Effector CD4-positive, alpha-beta T cell (primary cell): ENCODE data around the gene MZF1.
"Not testable (repeated sequence)": the region's sequence is repeated elsewhere in the genome, so short reads cannot be mapped to it uniquely, and the experiment has no call there.

Source experiments
- DNase-seq: peaks from one replicate; pipeline ENCODE4 v3.0.0-alpha.2; 2020

The MZF1 gene

DNA sequence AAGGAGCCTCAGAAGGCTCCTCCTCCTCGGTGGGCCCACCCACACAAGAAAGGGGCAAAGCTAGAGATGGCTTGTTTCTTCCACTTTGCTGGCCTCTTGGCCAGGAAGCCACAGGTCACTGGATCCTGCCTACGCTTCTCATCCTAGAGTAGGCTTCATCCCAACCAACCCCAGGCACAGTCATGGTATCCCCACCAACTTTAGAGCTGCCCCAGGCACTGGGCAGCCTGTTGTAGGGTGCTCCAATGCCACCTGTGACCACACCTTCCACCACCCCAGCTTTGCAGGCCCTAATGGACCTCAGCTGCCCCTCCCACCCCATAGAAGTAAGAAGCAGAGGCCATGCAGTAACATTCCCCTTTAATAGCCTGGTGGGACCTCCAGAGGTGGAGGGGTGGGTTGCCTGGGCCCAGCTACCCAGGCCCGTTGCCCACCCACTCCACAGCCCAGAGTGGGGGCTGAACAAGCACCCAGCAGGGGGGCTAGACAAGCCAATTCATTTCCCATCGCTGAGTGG, 17.7 kb downstream of the MZF1 start:
- no peak for DNase-seq

DNA sequence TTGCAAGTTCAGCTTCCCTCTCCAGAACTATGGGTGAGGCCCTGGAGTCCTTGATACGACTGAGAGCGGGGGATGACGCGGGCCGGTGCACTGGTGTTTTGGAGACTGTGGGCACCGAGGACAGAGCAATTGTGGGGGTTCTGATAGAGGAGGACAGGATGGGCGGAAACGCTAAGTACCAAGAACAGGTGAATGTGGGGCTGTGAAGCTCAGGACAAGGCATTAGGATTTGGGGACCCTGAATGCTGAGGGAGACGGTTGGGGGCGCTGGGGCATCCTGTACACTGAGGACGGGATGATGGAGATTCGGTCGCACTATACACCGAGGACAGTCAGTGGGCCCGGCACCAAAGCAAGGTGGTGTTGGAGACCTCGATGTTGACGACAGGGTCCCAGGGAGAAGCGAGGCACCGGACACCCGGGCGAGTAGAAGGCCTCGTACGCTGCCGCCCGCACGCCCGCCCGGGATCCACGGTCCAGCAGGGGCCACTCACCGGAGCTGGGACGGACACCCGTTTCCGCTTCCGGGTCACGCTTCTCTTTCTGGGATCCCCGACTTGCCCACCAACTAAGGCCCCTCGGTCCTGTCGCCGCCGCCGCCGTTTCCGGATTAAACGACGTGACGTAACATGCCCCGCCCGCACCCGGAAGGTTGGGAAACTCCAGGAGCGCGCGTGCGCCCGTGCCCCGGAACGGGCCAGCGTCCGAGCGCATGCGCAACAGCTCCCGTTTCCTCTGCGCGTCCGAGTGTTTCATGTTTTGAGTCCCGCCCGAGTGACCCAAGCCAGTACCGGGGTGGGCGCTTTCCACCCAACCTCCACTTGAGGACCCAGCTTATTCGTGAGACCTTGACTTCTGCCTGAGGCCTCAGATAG, 18.4 kb downstream of the MZF1 start, which contains the start of gene CHMP2A:
Gene CHMP2A, minus strand, starts transcription at position 612 of the 875 bp plus-strand sequence. CDS start 893 bp downstream, outside the sequence.
- peak; percentile 97 for DNase-seq

- DNase-seq, result no peak
Observed at GRCh38 chr19:58553799-58554493, 19.2 kb downstream of the MZF1 start.

GRCh38 chr19:58552655-58553054, 20.5 kb downstream of the MZF1 start:
- DNase-seq, result no peak

- no peak for DNase-seq
Observed at GRCh38 chr19:58551577-58552471, 21.3 kb downstream of the MZF1 start.

- no peak for DNase-seq
Observed at GRCh38 chr19:58551123-58551497, 22.0 kb downstream of the MZF1 start.

GRCh38 chr19:58550362-58551122, 22.6 kb downstream of the MZF1 start:
- no peak for DNase-seq

DNA sequence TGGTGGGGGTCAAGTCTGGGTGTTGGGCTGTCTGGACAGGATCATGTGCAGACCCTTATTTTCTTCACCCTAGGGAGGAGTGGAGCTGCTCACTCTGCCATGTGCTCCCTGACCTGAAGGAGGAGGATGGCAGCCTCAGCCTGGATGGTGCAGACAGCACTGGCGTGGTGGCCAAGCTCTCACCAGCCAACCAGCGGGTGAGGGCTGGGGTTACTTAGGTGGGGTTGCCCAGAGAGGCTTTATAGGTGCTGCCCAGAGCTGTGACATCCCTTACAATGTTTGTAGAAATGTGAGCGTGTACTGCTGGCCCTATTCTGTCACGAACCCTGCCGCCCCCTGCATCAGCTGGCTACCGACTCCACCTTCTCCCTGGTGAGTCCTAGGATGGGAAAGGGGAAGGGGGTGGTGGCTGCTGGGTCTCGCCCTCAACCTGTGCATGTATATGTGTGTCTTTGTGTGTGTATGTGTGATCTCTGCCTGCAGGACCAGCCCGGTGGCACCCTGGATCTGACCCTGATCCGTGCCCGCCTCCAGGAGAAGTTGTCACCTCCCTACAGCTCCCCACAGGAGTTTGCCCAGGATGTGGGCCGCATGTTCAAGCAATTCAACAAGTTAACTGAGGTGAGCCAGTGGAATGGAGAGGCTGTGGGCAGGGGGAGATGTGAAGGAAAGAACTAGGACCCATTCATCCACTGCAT, 23.3 kb downstream of the MZF1 start:
- DNase-seq, result no peak

DNA sequence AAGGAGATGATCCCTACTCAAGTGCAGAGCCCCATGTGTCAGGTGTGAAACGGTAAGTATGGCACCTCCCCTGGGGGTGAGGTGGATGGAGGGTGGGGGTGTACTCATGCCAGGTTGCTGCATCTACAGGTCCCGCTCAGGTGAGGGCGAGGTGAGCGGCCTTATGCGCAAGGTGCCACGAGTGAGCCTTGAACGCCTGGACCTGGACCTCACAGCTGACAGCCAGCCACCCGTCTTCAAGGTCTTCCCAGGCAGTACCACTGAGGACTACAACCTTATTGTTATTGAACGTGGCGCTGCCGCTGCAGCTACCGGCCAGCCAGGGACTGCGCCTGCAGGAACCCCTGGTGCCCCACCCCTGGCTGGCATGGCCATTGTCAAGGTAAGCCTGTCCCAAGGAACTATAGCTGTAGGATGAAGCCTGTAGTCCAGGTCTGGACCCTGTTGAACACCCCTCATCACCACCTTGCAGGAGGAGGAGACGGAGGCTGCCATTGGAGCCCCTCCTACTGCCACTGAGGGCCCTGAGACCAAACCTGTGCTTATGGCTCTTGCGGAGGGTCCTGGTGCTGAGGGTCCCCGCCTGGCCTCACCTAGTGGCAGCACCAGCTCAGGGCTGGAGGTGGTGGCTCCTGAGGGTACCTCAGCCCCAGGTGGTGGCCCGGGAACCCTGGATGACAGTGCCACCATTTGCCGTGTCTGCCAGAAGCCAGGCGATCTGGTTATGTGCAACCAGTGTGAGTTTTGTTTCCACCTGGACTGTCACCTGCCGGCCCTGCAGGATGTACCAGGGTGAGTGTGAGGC, 24.1 kb downstream of the MZF1 start:
- DNase-seq, result no peak

- DNase-seq, result no peak
Observed at GRCh38 chr19:58547323-58548312, 25.5 kb downstream of the MZF1 start.

- no peak for DNase-seq
Observed at GRCh38 chr19:58546019-58546530, 27.1 kb downstream of the MZF1 start.

DNA sequence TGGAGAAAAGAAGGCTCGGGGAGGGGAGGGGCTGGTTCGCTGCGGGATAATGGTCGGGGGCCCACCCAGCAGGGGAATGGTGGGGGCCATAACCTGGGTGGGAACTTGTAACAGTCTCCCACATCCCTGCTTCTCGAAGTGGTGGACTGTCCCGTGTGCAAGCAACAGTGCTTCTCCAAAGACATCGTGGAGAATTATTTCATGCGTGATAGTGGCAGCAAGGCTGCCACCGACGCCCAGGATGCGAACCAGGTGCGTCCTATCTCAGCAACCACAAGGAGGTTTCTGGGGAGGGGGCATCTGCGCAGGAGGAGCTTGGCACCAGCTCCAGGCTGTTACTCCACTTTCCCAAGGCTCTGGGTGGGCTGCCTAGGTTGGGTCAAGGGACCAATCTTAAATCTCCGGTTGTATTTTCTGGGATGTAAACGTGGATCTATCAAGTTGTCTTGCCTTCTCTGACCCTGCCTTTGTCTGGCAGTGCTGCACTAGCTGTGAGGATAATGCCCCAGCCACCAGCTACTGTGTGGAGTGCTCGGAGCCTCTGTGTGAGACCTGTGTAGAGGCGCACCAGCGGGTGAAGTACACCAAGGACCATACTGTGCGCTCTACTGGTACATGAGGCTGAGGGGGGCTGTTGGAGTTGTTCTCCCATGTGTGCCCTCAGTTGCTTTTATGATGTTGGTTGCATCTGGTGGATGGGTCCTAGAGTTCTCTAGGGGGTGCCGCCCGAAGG, 27.7 kb downstream of the MZF1 start:
- no peak for DNase-seq

DNA sequence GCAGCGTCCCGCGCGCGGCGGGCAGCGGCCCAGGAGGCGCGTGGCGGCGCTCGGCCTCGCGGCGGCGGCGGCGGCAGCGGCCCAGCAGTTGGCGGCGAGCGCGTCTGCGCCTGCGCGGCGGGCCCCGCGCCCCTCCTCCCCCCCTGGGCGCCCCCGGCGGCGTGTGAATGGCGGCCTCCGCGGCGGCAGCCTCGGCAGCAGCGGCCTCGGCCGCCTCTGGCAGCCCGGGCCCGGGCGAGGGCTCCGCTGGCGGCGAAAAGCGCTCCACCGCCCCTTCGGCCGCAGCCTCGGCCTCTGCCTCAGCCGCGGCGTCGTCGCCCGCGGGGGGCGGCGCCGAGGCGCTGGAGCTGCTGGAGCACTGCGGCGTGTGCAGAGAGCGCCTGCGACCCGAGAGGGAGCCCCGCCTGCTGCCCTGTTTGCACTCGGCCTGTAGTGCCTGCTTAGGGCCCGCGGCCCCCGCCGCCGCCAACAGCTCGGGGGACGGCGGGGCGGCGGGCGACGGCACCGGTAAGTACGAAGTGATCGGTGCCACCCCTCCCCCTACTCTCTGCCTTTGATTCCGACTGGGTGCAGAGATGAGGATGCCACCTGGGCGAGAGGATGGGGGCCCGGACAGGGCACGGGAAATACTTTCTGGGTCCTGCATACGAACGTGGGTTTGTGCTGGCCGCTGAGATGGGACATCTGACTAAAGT, 28.4 kb downstream of the MZF1 start:
- peak; percentile 65 for DNase-seq

DNA sequence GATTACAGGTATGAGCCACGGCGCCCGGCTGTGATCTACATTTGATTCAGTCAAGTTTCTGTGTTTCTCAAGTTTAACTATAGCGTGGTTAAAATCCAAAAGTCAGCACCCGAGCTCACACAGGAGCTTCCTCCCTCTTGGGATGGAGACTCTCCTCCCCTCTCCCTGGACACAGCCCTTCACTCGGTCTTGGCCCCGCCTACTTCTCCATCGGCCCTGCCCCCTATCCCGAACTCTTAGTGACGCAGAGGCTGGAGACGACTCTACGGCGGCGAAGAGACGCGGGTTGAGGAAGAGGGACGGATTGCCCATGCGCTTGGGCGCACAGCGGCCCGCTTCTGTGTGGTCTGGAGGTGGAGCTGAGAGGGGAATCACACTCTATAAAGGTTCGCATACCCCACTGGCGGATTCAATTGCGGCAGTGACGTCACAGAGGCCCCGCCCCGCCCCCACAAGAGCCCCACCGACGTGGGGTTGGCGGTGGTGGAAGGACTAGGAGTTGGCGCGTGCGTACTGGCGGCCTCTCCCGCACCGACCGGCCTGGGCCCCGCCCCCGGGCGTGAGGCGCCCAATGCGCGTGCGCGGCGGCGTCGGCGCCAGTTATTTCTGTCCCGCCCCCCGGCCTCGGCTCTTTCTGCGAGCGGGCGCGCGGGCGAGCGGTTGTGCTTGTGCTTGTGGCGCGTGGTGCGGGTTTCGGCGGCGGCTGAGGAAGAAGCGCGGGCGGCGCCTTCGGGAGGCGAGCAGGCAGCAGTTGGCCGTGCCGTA, 29.1 kb downstream of the MZF1 start, which contains the start of gene TRIM28:
Gene TRIM28, plus strand, starts transcription at position 239 of the 765 bp plus-strand sequence. CDS start 694 bp downstream, outside the sequence.
- peak; percentile 100 for DNase-seq

DNA sequence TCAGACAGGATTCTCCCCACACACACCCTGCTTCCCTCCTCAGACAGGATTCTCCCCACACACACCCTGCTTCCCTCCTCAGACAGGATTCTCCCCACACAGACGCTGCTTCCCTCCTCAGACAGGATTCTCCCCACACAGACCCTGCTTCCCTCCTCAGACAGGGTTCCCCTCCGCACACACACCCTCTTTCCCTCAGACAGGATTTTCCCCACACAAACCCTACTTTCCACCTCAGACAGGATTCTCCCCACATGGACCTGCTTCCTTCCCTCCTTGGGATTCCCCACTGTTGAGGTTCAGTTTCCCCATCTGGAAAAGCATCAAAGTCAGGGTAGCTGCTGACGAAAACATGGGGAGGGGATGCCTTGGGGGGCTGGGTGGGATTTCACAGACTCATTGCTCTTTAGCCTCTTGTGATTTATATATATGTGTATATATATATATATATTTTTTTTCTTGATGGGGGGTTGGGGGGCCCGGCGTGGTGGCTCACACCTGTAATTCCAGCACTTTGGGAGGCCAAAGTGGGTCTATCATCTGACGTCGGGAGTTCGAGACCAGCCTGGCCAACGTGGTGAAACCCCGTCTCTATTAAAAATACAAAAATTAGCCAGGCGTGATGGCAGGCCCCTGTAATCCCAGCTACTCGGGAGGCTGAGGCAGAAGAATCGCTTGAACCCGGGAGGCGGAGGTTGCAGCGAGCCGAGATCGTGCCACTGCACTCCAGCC, 30.3 kb downstream of the MZF1 start:
- DNase-seq, result not testable (repeated sequence)

- DNase-seq, result not testable (repeated sequence)
Observed at GRCh38 chr19:58539169-58539559, 34.0 kb downstream of the MZF1 start.
